ENCODE measurements around the gene WWTR1.

- TF ChIP-seq, protein P1, sequence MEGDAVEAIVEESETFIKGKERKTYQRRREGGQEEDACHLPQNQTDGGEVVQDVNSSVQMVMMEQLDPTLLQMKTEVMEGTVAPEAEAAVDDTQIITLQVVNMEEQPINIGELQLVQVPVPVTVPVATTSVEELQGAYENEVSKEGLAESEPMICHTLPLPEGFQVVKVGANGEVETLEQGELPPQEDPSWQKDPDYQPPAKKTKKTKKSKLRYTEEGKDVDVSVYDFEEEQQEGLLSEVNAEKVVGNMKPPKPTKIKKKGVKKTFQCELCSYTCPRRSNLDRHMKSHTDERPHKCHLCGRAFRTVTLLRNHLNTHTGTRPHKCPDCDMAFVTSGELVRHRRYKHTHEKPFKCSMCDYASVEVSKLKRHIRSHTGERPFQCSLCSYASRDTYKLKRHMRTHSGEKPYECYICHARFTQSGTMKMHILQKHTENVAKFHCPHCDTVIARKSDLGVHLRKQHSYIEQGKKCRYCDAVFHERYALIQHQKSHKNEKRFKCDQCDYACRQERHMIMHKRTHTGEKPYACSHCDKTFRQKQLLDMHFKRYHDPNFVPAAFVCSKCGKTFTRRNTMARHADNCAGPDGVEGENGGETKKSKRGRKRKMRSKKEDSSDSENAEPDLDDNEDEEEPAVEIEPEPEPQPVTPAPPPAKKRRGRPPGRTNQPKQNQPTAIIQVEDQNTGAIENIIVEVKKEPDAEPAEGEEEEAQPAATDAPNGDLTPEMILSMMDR (IDR thresholded peaks at IDR 0.05; ENCODE audit: control extremely low read depth in 1 of 3, insufficient read depth in 1 of 3, low read depth in 1 of 3, low read length in 3 of 3): no peak
- no peak for TF ChIP-seq TCF12 (IDR thresholded peaks at IDR 0.05; ENCODE audit: low read depth, low read length)
- no peak for TF ChIP-seq YY1 (IDR thresholded peaks at IDR 0.05; ENCODE audit: low read depth, low read length)
- TF ChIP-seq SRF (IDR thresholded peaks at IDR 0.05; ENCODE audit: low read depth, low read length): no peak
- TF ChIP-seq, protein P2, sequence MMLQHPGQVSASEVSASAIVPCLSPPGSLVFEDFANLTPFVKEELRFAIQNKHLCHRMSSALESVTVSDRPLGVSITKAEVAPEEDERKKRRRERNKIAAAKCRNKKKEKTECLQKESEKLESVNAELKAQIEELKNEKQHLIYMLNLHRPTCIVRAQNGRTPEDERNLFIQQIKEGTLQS (IDR thresholded peaks at IDR 0.05; ENCODE audit: insufficient read depth, low read depth, low read length): no peak
- TF ChIP-seq ASH2L (IDR thresholded peaks at IDR 0.05; ENCODE audit: low read length): no peak
- no peak for TF ChIP-seq RAD21 (IDR thresholded peaks at IDR 0.05 in 1 of 2, conservative IDR thresholded peaks at IDR 0.05 in 1 of 2; ENCODE audit: low read depth in 2 of 2, low read length in 2 of 2)
- TF ChIP-seq SIX5 (IDR thresholded peaks at IDR 0.05; ENCODE audit: low read depth, low read length): no peak
- no peak for TF ChIP-seq TAF1 (IDR thresholded peaks at IDR 0.05; ENCODE audit: low read depth, low read length)
- TF ChIP-seq, protein P3, sequence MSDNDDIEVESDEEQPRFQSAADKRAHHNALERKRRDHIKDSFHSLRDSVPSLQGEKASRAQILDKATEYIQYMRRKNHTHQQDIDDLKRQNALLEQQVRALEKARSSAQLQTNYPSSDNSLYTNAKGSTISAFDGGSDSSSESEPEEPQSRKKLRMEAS (IDR thresholded peaks at IDR 0.05): no peak
- no peak for TF ChIP-seq GABPA (IDR thresholded peaks at IDR 0.05; ENCODE audit: borderline replicate concordance, insufficient read depth, low read length)
- TF ChIP-seq HDAC6 (IDR thresholded peaks at IDR 0.05; ENCODE audit: low read depth, low read length): no peak
- no peak for TF ChIP-seq SP1 (IDR thresholded peaks at IDR 0.05; ENCODE audit: low read depth, low read length)
- no peak for TF ChIP-seq POLR2A (IDR thresholded peaks at IDR 0.05; ENCODE audit: control extremely low read depth in 1 of 2, low read depth in 2 of 2, low read length in 2 of 2)
These were observed 103.9 kb downstream of the WWTR1 start for GRCh38 chr3:149553781-149554451.
